ENCODE results near the gene CADPS. TPM values are rescaled to one million over a fixed set of nuclear protein-coding genes. Genes with fewer than 3 reads are reported as not detected.

CADPS gene
- total and polyA plus RNA-seq, 7 donors: 1.6 to 12.5 (median 6.2) TPM; not detected in 1

- intact Hi-C loops (cut with DNase I): no loop called here
- Histone ChIP-seq H3K4me3 (no peak overlapping the region), H3K36me3 (no peaks in the 10 kb centered on the region), H3K27me3 (peaks cover 0 to 9% (median 0%) of the 10 kb centered on the region in 3 donors), H3K4me1 (no peaks in the 10 kb centered on the region), H3K27ac (no peak overlapping the region), H3K9me3 (no peaks in the 10 kb centered on the region)
- no peak for TF ChIP-seq POLR2A (IDR thresholded peaks at IDR 0.05)
- TF ChIP-seq CTCF (IDR thresholded peaks at IDR 0.05): no peak
- TF ChIP-seq POLR2AphosphoS5 (IDR thresholded peaks at IDR 0.05): no peak
- no peak for TF ChIP-seq EP300 (IDR thresholded peaks at IDR 0.05)
- 30 to 75% methylated on average over 4 of the region's 4 CpGs for WGBS, 2 donors
- DNase-seq: no peak
Observed at GRCh38 chr3:62636235-62636826, 238.9 kb downstream of the CADPS start.

GRCh38 chr3:62632510-62633294, 242.5 kb downstream of the CADPS start:
- Histone ChIP-seq H3K9me3 (no peaks in the 10 kb centered on the region), H3K4me1 (no peaks in the 10 kb centered on the region), H3K4me3 (no peak overlapping the region), H3K27ac (no peak overlapping the region), H3K27me3 (peaks cover 0 to 9% (median 0%) of the 10 kb centered on the region in 3 donors), H3K36me3 (no peaks in the 10 kb centered on the region)
- DNase-seq: no peak
- WGBS, 2 donors: 54 to 57% methylated on average over 11 of the region's 11 CpGs
- TF ChIP-seq EP300 (IDR thresholded peaks at IDR 0.05) (no peak), CTCF (IDR thresholded peaks at IDR 0.05) (no peak), POLR2AphosphoS5 (IDR thresholded peaks at IDR 0.05) (no peak), POLR2A (IDR thresholded peaks at IDR 0.05) (no peak)
- intact Hi-C loops (cut with DNase I): no loop called here

- Histone ChIP-seq H3K4me3 (no peak overlapping the region), H3K27ac (no peak overlapping the region), H3K4me1 (no peaks in the 10 kb centered on the region), H3K27me3 (peaks cover 0 to 9% (median 0%) of the 10 kb centered on the region in 3 donors), H3K9me3 (no peaks in the 10 kb centered on the region), H3K36me3 (no peaks in the 10 kb centered on the region)
- intact Hi-C loops (cut with DNase I): no loop called here
- no peak for TF ChIP-seq EP300 (IDR thresholded peaks at IDR 0.05)
- TF ChIP-seq POLR2A (IDR thresholded peaks at IDR 0.05): no peak
- TF ChIP-seq POLR2AphosphoS5 (IDR thresholded peaks at IDR 0.05): no peak
- no peak for TF ChIP-seq CTCF (IDR thresholded peaks at IDR 0.05)
- DNase-seq: no peak
- 70 to 84% methylated on average over 2 of the region's 2 CpGs for WGBS, 2 donors
Observed at GRCh38 chr3:62631488-62631887, 243.7 kb downstream of the CADPS start.

- Histone ChIP-seq H3K36me3 (no peaks in the 10 kb centered on the region), H3K9me3 (no peaks in the 10 kb centered on the region), H3K27ac (no peak overlapping the region), H3K4me3 (no peak overlapping the region), H3K4me1 (no peaks in the 10 kb centered on the region), H3K27me3 (peaks cover 0 to 9% (median 2%) of the 10 kb centered on the region in 3 donors)
- DNase-seq: no peak
- intact Hi-C loops (cut with DNase I): no loop called here
- TF ChIP-seq POLR2AphosphoS5 (IDR thresholded peaks at IDR 0.05): no peak
- no peak for TF ChIP-seq EP300 (IDR thresholded peaks at IDR 0.05)
- no peak for TF ChIP-seq POLR2A (IDR thresholded peaks at IDR 0.05)
- TF ChIP-seq CTCF (IDR thresholded peaks at IDR 0.05): no peak
Observed at GRCh38 chr3:62630664-62631063, 244.6 kb downstream of the CADPS start.

Data from sigmoid colon (tissue), 7 donors.